Naive thymus-derived CD8-positive, alpha-beta T cell (primary cell): ENCODE data around the gene CARMIL3. TPM values are rescaled to one million over a fixed set of nuclear protein-coding genes. Genes with fewer than 3 reads are reported as not detected.
"Not testable (repeated sequence)": the region's sequence is repeated elsewhere in the genome, so short reads cannot be mapped to it uniquely, and the experiment has no call there.

Source experiments
- ATAC-seq, 2 donors: fragments of 150-1000 bp; cut with Tn5 transposase in 1 of 2; sonication (Bioruptor Pico), chemical (Tn5 transposase) in 1 of 2; 1 replicate in 1 of 2; 2 replicates in 1 of 2; pipeline ENCODE4 v1.10.0; 2021; ENCODE audit warnings: mild to moderate bottlenecking in 2 of 2, moderate library complexity in 2 of 2
- POLR2A ChIA-PET: fragments of 350-600 bp; sonication (Branson Sonifier 250); formaldehyde crosslinking; loops from one replicate; lab custom pipeline; 2021; ENCODE audit warnings: antibody characterized with exemption; lab: Charles Lee
- DNase-seq, 10 donors: peaks; one replicate each; pipeline versions ENCODE4 v3.0.0 to v3.0.0-alpha.2; 2020 to 2022
- H3K27ac Mint-ChIP-seq, 10 donors: one replicate each; pipeline ENCODE4 v1.8.0; 2020 to 2022; ENCODE audit warnings: mild to moderate bottlenecking in 10 of 10, mixed read lengths in 10 of 10, moderate library complexity in 4 of 10, inconsistent platforms in 1 of 10
- H3K27me3 Mint-ChIP-seq, 5 donors: one replicate each; pipeline ENCODE4 v1.8.0; 2021 to 2022; ENCODE audit warnings: mixed read lengths in 5 of 5
- H3K36me3 Mint-ChIP-seq, 3 donors: one replicate each; pipeline ENCODE4 v1.8.0; 2020 to 2022; ENCODE audit warnings: mixed read lengths in 3 of 3, mild to moderate bottlenecking in 2 of 3, inconsistent platforms in 1 of 3
- H3K4me1 Mint-ChIP-seq, 4 donors: one replicate each; pipeline ENCODE4 v1.8.0; 2021 to 2022; ENCODE audit warnings: mixed read lengths in 4 of 4
- H3K4me3 Mint-ChIP-seq, 10 donors: one replicate each; pipeline ENCODE4 v1.8.0; 2020 to 2022; ENCODE audit warnings: mild to moderate bottlenecking in 10 of 10, mixed read lengths in 10 of 10, moderate library complexity in 6 of 10, inconsistent platforms in 1 of 10
- H3K9me3 Mint-ChIP-seq, 9 donors: one replicate each; pipeline ENCODE4 v1.8.0; 2020 to 2022; ENCODE audit warnings: mixed read lengths in 9 of 9, mild to moderate bottlenecking in 3 of 9, inconsistent platforms in 1 of 9, moderate library complexity in 1 of 9
- polyA plus RNA-seq, 3 donors: library from polyadenylated mRNA; unstranded; fragments of 300-500 nt; fragmentation: Illumina TruSeq; gene quantifications; one replicate each; pipeline ENCODE4 v1.2.3, GENCODE V29; 2021
- total RNA-seq, 8 experiments: library from RNA in 2 of 8; stranded (reverse) in 2 of 8; gene quantifications; one replicate each; pipeline ENCODE4 v1.2.3 and lab custom pipeline; 2021 to 2026

Gene CARMIL3
- total RNA-seq = under 1 TPM in 1 of 2 experiments, not detected in 1; 0.16 TPM
- polyA plus RNA-seq = under 1 TPM in 1 of 3 donors, not detected in 2; 0.03 TPM
- 0 to 3.6 (median 0.28) reads per million in 6 experiments for total RNA-seq (lab: John Stamatoyannopoulos, UW)

GRCh38 chr14:24051789-24052655, at the start of gene CARMIL3:
Gene CARMIL3 (plus strand): TSS chr14:24052009. CDS start chr14:24052154, 145 bp downstream.
- peak; percentile 79 to 89 for ATAC-seq
- peak in 9 of 10 donors; percentile 27 to 66 (median 55) for DNase-seq
- Mint-ChIP-seq H3K36me3 (no peaks in the 10 kb centered on the region), H3K27ac (peak within 1 kb of the TSS in 9 of 10 donors; percentile 7 to 89 (median 56)), H3K9me3 (no peaks in the 10 kb centered on the region), H3K27me3 (peaks cover 11 to 31% (median 15%) of the 10 kb centered on the region in 5 donors), H3K4me1 (peaks cover 9 to 33% (median 18%) of the 10 kb centered on the region in 4 donors), H3K4me3 (peak within 1 kb of the TSS; percentile 73 to 90 (median 85))
- POLR2A ChIA-PET = interaction anchor here (0.6 to 2.8 kb wide), 7 partner anchors 29 to 1041 kb away, joined by 3 to 10 read pairs (median 8); partner anchors contain the start of genes DCAF11, IPO4, NRL and PCK2

GRCh38 chr14:24006471-24006816, 45.4 kb upstream of the CARMIL3 start:
- not testable (repeated sequence) for H3K27me3 Mint-ChIP-seq, H3K36me3 Mint-ChIP-seq, H3K9me3 Mint-ChIP-seq, DNase-seq
- Mint-ChIP-seq H3K27ac (peak overlapping the region in 2 of 10 donors; percentile 67 to 82), H3K4me1 (peaks cover 24 to 42% (median 37%) of the 10 kb centered on the region in 4 donors), H3K4me3 (peak overlapping the region in 8 of 10 donors; percentile 47 to 79 (median 60))
- ATAC-seq = peak; percentile 4 to 33
- POLR2A ChIA-PET = interaction anchor here (0.9 to 1.1 kb wide), 2 partner anchors 20 to 75 kb away, joined by 3 to 5 read pairs; no protein-coding TSS in a partner anchor

DNA sequence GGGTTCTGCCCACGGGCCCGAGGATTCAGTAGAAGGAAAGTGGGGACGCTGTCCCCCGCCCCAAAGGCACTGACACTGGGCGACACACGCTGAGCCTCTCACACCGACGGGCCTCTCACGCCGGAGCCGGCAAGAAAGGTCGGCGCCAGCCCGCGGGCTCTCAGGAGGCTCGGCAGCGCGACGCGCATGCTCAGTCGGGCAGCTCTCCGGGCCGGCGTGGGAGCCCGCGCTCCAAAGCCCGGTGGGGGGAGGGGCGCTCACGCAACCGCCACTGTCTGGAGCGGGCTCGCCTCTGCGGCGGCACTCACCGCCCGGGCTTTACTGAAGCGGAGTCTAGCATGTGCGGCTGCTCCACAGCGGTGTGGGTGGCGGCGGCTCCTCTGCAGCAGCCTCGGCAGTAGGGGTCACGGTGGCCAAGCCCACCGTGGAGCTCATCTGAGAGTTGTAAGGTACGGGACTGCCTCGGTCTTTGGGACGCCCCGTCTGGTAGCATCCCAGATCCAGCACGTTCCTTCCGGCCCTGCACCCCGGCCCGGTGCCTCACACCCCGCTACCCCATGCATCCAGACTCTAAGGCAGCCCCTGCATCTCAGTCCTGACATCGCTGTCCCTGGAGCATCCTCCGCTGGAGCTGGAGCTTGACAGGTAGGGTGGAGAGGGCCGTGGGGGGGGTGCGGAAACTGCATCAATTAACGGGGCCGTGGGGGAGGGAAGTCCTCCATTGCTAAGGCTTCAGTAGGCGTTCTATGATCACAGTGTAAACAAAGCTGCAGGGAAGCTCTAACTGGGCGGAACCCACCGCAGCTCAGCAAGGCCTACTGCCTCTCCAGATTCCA, 44.8 kb upstream of the CARMIL3 start:
- H3K9me3 Mint-ChIP-seq, H3K36me3 Mint-ChIP-seq, H3K27me3 Mint-ChIP-seq: not testable (repeated sequence)
- POLR2A ChIA-PET = interaction anchor here (0.9 to 1.9 kb wide), 6 partner anchors 21 to 686 kb away, joined by 3 to 9 read pairs (median 4); partner anchors contain the start of genes DCAF11, NRL, PABPN1 and PCK2
- ATAC-seq (peak; percentile 83 to 87), DNase-seq (peak; percentile 32 to 79 (median 70))
- H3K4me1 Mint-ChIP-seq = peaks cover 24 to 43% (median 39%) of the 10 kb centered on the region in 4 donors
- H3K4me3 Mint-ChIP-seq = peak overlapping the region; percentile 73 to 95 (median 85)
- H3K27ac Mint-ChIP-seq = peak overlapping the region; percentile 75 to 96 (median 93)

DNA sequence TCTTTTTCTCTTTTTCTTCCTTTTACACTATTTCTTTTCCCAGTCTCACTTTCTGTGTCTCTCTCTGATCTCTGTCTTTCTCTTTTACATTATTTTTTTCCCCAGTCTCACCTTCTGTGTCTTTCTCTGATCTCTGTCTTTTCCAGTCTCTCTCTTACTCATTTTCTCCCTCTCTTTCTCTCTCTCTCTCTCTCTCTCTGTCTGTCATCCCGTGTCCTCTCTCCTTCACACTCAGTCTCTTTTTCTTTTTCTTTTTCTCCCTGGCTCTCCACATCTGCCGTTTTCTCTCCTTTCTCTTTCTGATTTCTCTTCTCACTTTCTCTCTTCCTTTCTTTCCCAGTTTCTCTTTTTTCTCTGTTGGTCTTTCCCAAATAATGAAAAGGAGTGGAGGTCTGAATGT, 40.8 kb upstream of the CARMIL3 start:
- POLR2A ChIA-PET = interaction anchor here (0.6 kb wide), 1 partner anchor 150 kb away, joined by 3 read pairs; the partner anchor contains the start of gene IRF9
- no peak for ATAC-seq
- H3K27ac Mint-ChIP-seq = peak overlapping the region; percentile 67 to 91 (median 74)

DNA sequence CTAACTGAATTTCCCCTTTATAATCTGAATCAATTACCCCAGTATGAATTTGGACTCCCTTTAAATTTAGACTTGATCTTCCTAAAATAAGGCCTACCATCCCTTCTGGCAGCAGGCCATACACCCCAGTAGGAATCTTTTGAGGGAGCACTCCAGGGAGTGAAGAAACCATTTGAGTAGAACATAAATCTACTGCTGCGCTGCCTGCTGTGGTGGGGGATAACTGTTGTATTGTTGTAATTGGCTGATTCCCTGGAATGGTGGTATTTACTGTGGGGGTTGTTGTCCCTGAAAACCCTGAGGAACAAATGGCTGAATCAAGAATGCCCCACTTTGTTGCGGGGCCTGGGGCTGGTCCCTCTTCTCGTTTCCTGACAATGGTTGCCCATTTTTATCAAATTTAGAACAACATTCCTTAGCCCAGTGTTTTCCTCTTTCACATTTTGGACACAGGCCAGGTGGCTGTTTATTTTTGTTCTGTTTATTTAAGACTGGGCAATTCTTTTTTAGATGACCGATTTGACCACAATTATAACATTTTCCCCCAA, 39.0 kb upstream of the CARMIL3 start:
- Mint-ChIP-seq H3K36me3 (peaks cover 2 to 13% (median 4%) of the 10 kb centered on the region in 3 donors), H3K4me1 (peaks cover 27 to 40% (median 37%) of the 10 kb centered on the region in 4 donors), H3K27ac (peak overlapping the region in 1 of 10 donors; percentile 58)
- POLR2A ChIA-PET, H3K4me3 Mint-ChIP-seq, H3K27me3 Mint-ChIP-seq, DNase-seq, H3K9me3 Mint-ChIP-seq, ATAC-seq: not testable (repeated sequence)

More for the DNA sequence above, 40.8 kb upstream of the CARMIL3 start:
- Mint-ChIP-seq H3K36me3 (peaks cover 0 to 13% (median 2%) of the 10 kb centered on the region in 3 donors), H3K9me3 (no peaks in the 10 kb centered on the region), H3K4me1 (peaks cover 24 to 40% (median 39%) of the 10 kb centered on the region in 4 donors), H3K4me3 (peak overlapping the region in 6 of 10 donors; percentile 0 to 48 (median 14)), H3K27me3 (no peaks in the 10 kb centered on the region)
- DNase-seq = no peak

DNA sequence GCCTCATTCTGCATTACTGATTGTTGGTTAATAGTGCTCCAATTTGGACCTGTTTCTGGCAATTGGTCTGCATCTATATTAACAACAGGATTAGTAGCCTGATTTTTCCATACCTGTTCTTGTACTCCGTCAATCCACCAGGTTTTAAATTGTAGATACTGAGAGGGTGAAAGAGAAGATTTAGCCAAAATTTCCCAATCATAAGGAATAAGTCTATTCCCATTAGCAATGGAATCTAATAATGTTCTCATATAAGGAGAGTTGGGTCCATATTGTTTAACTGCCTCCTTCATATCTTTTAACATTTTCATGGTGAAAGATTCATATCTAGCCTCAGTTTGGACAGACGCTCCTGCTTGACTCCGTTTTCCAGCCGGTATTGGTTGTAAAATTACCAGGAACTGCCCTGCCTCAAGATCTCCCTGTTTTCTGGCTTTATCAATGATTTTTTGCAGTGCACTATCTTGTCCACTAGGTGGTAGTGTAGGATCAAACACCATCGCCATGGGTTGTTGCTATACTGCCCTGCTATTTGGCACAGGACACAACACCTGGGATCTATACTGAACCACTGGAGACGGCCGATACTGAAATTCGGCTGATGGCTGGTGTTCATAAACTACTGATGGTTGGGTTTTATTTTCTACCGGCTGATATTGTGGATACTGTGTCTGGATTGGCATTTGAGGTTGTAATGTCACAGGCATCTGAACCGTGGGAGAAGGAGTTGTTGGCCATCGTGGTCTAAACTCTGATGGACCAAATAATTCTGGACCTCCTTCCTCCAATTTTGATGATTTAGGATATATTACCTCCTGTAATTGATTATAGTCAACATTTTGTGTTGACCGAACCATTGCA, 37.9 kb upstream of the CARMIL3 start:
- H3K4me3 Mint-ChIP-seq = no peak overlapping the region
- DNase-seq = peak in 9 of 10 donors; percentile 14 to 81 (median 59)
- POLR2A ChIA-PET = no interaction called here
- peak; percentile 85 to 94 for ATAC-seq
- H3K4me1 Mint-ChIP-seq = peaks cover 19 to 32% (median 26%) of the 10 kb centered on the region in 4 donors
- peaks cover 0 to 5% (median 0%) of the 10 kb centered on the region in 5 donors for H3K27me3 Mint-ChIP-seq
- H3K27ac Mint-ChIP-seq = no peak overlapping the region
- peaks cover 0 to 2% (median 0%) of the 10 kb centered on the region in 9 donors for H3K9me3 Mint-ChIP-seq
- H3K36me3 Mint-ChIP-seq = peaks cover 3 to 13% (median 4%) of the 10 kb centered on the region in 3 donors

- Mint-ChIP-seq H3K27ac (peak overlapping the region in 1 of 10 donors; percentile 53), H3K4me1 (peaks cover 8 to 15% (median 9%) of the 10 kb centered on the region in 4 donors)
- H3K27me3 Mint-ChIP-seq, ATAC-seq, H3K9me3 Mint-ChIP-seq, H3K4me3 Mint-ChIP-seq, POLR2A ChIA-PET, H3K36me3 Mint-ChIP-seq, DNase-seq: not testable (repeated sequence)
These were observed 36.1 kb upstream of the CARMIL3 start for GRCh38 chr14:24015745-24016144.

- H3K27me3 Mint-ChIP-seq, ATAC-seq, H3K27ac Mint-ChIP-seq, H3K36me3 Mint-ChIP-seq, H3K4me3 Mint-ChIP-seq, H3K4me1 Mint-ChIP-seq, H3K9me3 Mint-ChIP-seq, DNase-seq, POLR2A ChIA-PET: not testable (repeated sequence)
These were observed 32.8 kb upstream of the CARMIL3 start for GRCh38 chr14:24018978-24019377.

DNA sequence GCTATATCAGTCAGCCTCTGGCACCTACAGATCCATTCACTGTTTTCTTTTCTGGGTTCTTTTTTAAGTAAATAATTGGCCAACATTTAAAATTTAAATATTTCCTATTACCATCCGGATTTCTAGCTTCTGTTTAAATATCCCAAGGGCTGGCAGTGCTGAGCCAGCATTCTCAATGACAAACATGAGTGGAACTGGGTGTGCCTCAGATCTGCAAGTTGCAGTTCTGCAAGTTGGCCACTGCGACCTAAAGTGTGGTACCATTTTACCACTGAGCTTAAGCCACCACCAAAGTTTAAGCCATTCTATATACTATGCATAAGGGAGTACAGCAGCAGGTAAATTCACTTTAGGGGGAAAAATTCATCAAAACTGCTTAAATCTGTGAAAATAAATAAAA, 31.9 kb upstream of the CARMIL3 start:
- H3K4me1 Mint-ChIP-seq, DNase-seq, H3K9me3 Mint-ChIP-seq, H3K4me3 Mint-ChIP-seq, H3K27me3 Mint-ChIP-seq, H3K36me3 Mint-ChIP-seq, H3K27ac Mint-ChIP-seq, POLR2A ChIA-PET: not testable (repeated sequence)
- peak; percentile 47 to 64 for ATAC-seq

- H3K27ac Mint-ChIP-seq = peak overlapping the region in 1 of 10 donors; percentile 34
- H3K4me3 Mint-ChIP-seq, ATAC-seq, DNase-seq, H3K9me3 Mint-ChIP-seq, H3K36me3 Mint-ChIP-seq, POLR2A ChIA-PET, H3K27me3 Mint-ChIP-seq, H3K4me1 Mint-ChIP-seq: not testable (repeated sequence)
These were observed 31.3 kb upstream of the CARMIL3 start for GRCh38 chr14:24020520-24020919.

- H3K27ac Mint-ChIP-seq, H3K4me1 Mint-ChIP-seq, H3K36me3 Mint-ChIP-seq, ATAC-seq, H3K4me3 Mint-ChIP-seq, POLR2A ChIA-PET, H3K27me3 Mint-ChIP-seq, DNase-seq, H3K9me3 Mint-ChIP-seq: not testable (repeated sequence)
These were observed 26.8 kb upstream of the CARMIL3 start for GRCh38 chr14:24024939-24025418.
